GM12878 (cell line): ENCODE measurements around the gene HS3ST2.

ENCODE experiments used
- BCL3 ChIP-seq: IDR thresholded peaks from 2 replicates; pipeline ENCODE4 v1.6.1; 2011; ENCODE audit warnings: borderline replicate concordance, low read depth, mild to moderate bottlenecking, moderate library complexity, low read length; ENCODE audit not compliant: insufficient read depth, poor library complexity, severe bottlenecking
- CEBPB ChIP-seq, 2 experiments: fragments of 150-350 bp in 1 of 2; IDR thresholded peaks; 2 replicates each; pipeline ENCODE4 v1.6.1; 2012 to 2014; ENCODE audit warnings: low read depth in 2 of 2, low read length in 2 of 2, borderline replicate concordance in 1 of 2, inconsistent platforms in 1 of 2
- CTCF ChIP-seq, 3 experiments: IDR thresholded peaks in 2 of 3; conservative IDR thresholded peaks in 1 of 3; 2 replicates each; pipeline ENCODE4 v1.5.1; 2011; ENCODE audit warnings: low read depth in 3 of 3, low read length in 3 of 3, mild to moderate bottlenecking in 3 of 3, control low read depth in 2 of 3, moderate library complexity in 2 of 3, inconsistent platforms in 1 of 3, mixed read lengths in 1 of 3; ENCODE audit not compliant: control insufficient read depth in 2 of 3, insufficient read depth in 1 of 3; ENCODE audit errors: extremely low read depth in 1 of 3
- EZH2 ChIP-seq: IDR thresholded peaks from 2 replicates; pipeline ENCODE4 v1.6.1; 2012; ENCODE audit warnings: low read depth, mild to moderate bottlenecking, control low read depth, inconsistent platforms, low read length, borderline replicate concordance; ENCODE audit not compliant: control insufficient read depth
- JUNB ChIP-seq: IDR thresholded peaks from 2 replicates; pipeline ENCODE4 v1.6.1; 2016; ENCODE audit warnings: antibody characterized with exemption, mild to moderate bottlenecking
- MTA2 ChIP-seq: fragments of 450-650 bp; IDR thresholded peaks from 2 replicates; pipeline ENCODE4 v1.6.1; 2016; ENCODE audit warnings: low read depth, mild to moderate bottlenecking, moderate library complexity
- RAD21 ChIP-seq: IDR thresholded peaks from 2 replicates; pipeline ENCODE4 v1.6.1; 2011; ENCODE audit warnings: mild to moderate bottlenecking, low read depth, low read length, moderate library complexity; ENCODE audit not compliant: insufficient read depth
- RFX5 ChIP-seq: IDR thresholded peaks from 2 replicates; pipeline ENCODE4 v1.6.1; 2011; ENCODE audit warnings: low read depth, low read length, improper control_type of control experiment

DNA sequence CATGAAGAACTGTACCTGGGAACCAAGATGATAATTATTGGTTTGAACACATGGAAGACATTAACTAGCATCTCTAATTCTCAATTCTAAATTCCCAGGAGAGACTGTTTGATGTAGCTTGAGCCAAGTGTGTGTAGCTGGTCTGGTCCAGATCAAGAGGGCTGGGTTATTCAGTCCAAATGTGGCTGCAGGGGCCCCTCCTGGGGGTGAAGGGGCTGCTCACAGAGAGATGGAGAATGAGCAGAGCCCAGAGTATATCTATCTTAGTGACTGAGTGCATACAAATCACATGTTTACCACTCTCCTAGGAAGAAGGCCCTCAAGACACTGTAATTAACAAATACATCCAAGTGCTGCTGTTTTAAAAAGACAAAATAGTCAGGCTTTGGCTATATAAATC is 50.4 kb downstream of the HS3ST2 start:
- TF ChIP-seq RAD21 (no peak), CEBPB (IDR thresholded peaks at IDR 0.05; ENCODE audit: borderline replicate concordance in 1 of 2, low read depth in 2 of 2, low read length in 2 of 2) (no peak), CTCF (IDR thresholded peaks at IDR 0.05 in 2 of 3, conservative IDR thresholded peaks at IDR 0.05 in 1 of 3; ENCODE audit: control insufficient read depth in 2 of 3, extremely low read depth in 1 of 3, insufficient read depth in 1 of 3, low read depth in 3 of 3, low read length in 3 of 3) (no peak), EZH2 (no peak), BCL3 (no peak), JUNB (no peak), RFX5 (no peak), MTA2 (no peak)
